ENCODE data around the gene KCNN3.
"Not testable (repeated sequence)": the region's sequence is repeated elsewhere in the genome, so short reads cannot be mapped to it uniquely, and the experiment has no call there.

KCNN3 gene

GRCh38 chr1:154870115-154870571, at the start of gene KCNN3:
KCNN3 (minus strand) TSS chr1:154870281; CDS start chr1:154869964, 317 bp downstream.
- TF ChIP-seq CTCF (IDR thresholded peaks at IDR 0.05; ENCODE audit: borderline replicate concordance, insufficient read depth, low read depth, low read length) = no peak
- peak within 1 kb of the TSS; percentile 31 for H3K4me3 ChIP-seq (ENCODE audit: low read depth, low read length)

GRCh38 chr1:154913273-154913672, 43.2 kb upstream of the KCNN3 start:
- no peak overlapping the region for H3K4me3 ChIP-seq (ENCODE audit: low read depth, low read length)
- no peak for TF ChIP-seq CTCF (IDR thresholded peaks at IDR 0.05; ENCODE audit: borderline replicate concordance, insufficient read depth, low read depth, low read length)

GRCh38 chr1:154912755-154913154, 42.7 kb upstream of the KCNN3 start:
- no peak for TF ChIP-seq CTCF (IDR thresholded peaks at IDR 0.05; ENCODE audit: borderline replicate concordance, insufficient read depth, low read depth, low read length)
- no peak overlapping the region for H3K4me3 ChIP-seq (ENCODE audit: low read depth, low read length)

DNA sequence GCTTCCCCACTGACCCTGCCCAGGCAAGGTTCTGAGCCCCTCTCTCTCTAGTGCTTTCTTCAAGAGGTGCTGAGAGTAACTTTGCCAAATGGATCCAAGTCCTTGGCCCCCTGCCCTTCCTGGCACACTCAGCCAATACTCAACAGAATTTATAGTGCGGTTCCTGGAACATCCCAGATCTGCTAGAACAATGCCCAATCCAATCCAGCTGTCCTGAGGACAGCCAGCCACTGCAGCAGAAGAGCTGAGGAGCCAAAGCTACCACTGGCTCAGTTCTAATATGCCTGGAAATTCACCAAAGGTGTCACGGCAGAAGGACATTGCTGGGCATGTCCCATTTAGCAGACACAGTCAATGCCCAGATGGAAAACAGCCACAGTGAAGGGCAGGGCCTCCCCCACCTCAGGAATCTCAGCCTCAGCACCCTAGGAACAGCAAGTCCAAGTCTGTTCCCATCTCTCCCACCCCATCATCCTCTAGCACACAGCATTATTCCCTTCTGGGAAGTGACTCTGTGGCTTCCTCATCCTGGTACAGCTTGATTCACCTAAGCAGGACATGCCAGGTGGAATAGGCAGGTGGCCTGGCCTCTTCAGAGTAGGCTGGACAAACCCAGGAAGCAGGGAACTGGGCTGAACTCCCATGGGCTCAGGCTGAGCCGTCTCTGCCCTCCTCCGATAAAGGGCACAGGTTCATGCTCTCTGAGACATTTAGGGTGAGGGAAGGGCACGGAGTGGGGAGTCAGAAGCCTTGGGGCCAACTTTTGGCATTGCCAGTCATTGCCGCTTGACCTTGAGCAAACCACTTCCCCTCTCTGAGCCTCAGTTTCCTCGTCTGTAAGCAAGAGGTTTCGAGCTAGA, 41.8 kb upstream of the KCNN3 start:
- TF ChIP-seq CTCF (IDR thresholded peaks at IDR 0.05; ENCODE audit: borderline replicate concordance, insufficient read depth, low read depth, low read length) = no peak
- H3K4me3 ChIP-seq (ENCODE audit: low read depth, low read length) = no peak overlapping the region

- TF ChIP-seq CTCF (IDR thresholded peaks at IDR 0.05; ENCODE audit: borderline replicate concordance, insufficient read depth, low read depth, low read length) = no peak
Measured at GRCh38 chr1:154910851-154911250, 40.8 kb upstream of the KCNN3 start.

DNA sequence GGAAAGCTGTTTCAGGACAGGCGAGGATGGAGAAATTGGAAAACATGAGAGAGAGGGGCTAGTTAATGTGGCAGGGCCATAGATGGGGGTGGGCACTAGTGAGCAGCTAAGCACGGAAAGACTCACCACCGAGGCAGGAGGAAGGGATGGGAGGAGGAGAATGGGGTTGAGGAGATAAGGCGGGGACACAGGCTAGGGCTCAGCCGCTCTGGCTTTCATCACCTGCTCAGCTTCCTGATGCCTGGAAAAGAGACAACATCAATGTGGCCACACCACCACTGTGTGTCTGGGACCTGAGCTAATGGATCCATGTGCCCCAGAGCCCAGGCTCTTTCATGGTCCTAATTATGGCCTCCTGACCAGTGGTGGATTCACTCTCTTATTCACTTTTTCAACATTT, 38.9 kb upstream of the KCNN3 start:
- H3K4me3 ChIP-seq (ENCODE audit: low read depth, low read length) = no peak overlapping the region
- no peak for TF ChIP-seq CTCF (IDR thresholded peaks at IDR 0.05; ENCODE audit: borderline replicate concordance, insufficient read depth, low read depth, low read length)

More at GRCh38 chr1:154910851-154911250, 40.8 kb upstream of the KCNN3 start:
- no peak overlapping the region for H3K4me3 ChIP-seq (ENCODE audit: low read depth, low read length)

DNA sequence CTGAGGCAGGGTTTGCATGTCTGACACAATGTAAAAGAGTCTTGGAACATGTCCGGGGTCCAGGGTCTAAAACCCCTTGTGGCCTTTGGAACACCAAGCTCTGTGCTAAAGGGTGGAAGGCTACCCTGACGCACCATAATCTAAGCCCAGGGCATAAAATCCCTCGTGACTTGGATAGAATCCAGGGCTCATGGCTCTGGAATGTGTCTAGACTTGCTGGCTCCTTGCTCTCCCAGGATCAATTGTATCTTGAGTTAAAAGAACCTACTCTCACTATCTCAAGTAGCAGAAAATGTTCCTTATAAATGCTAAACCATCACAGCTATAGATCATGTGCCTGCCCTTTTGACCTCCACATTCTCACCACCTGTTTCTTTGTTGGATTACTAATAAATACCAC, 38.0 kb upstream of the KCNN3 start:
- not testable (repeated sequence) for H3K4me3 ChIP-seq (ENCODE audit: low read depth, low read length)

All from GM12875 (cell line).